Peyer's patch (tissue), 4 donors: ENCODE data around the gene UQCRHL.

Source experiments
- CTCF ChIP-seq, 6 experiments: fragments of 450-650 bp in 4 of 6; fragments of 200-600 bp in 2 of 6; sonication (generic) in 1 of 6; IDR thresholded peaks; one replicate each; pipeline ENCODE4 v1.5.1; 2017 to 2019; ENCODE audit warnings: antibody characterized with exemption in 6 of 6, mild to moderate bottlenecking in 3 of 6, moderate library complexity in 1 of 6
- POLR2A ChIP-seq, 2 donors: fragments of 450-650 bp; IDR thresholded peaks; one replicate each; pipeline ENCODE4 v1.5.1; 2017; ENCODE audit warnings: antibody characterized with exemption in 2 of 2, mild to moderate bottlenecking in 2 of 2, moderate library complexity in 2 of 2

GRCh38 chr1:15788624-15789301, 18.7 kb downstream of the UQCRHL start:
- TF ChIP-seq POLR2A (IDR thresholded peaks at IDR 0.05) (no peak), CTCF (IDR thresholded peaks at IDR 0.05) (no peak)
